Stimulated activated CD8-positive, alpha-beta memory T cell treated with anti-CD3 and anti-CD28 coated beads, Interleukin-12 subunit alpha, Interleukin-12 subunit beta, amount 100 ng/mL, for 4 hours (primary cell): ENCODE measurements around the gene NR2E3.

Source experiments
- DNase-seq: peaks from one replicate; pipeline ENCODE4 v3.0.0-alpha.2; 2020; ENCODE audit warnings: low read depth

The NR2E3 gene

GRCh38 chr15:71791975-71792374, 18.4 kb upstream of the NR2E3 start:
- no peak for DNase-seq

GRCh38 chr15:71792521-71792920, 17.8 kb upstream of the NR2E3 start:
- DNase-seq, result no peak

- no peak for DNase-seq
Measured at GRCh38 chr15:71798641-71799040, 11.7 kb upstream of the NR2E3 start.

GRCh38 chr15:71800190-71800589, 10.2 kb upstream of the NR2E3 start:
- DNase-seq, result no peak

- no peak for DNase-seq
Measured at GRCh38 chr15:71800835-71801745, 9.3 kb upstream of the NR2E3 start.

GRCh38 chr15:71801935-71802655, 8.3 kb upstream of the NR2E3 start:
- no peak for DNase-seq

DNA sequence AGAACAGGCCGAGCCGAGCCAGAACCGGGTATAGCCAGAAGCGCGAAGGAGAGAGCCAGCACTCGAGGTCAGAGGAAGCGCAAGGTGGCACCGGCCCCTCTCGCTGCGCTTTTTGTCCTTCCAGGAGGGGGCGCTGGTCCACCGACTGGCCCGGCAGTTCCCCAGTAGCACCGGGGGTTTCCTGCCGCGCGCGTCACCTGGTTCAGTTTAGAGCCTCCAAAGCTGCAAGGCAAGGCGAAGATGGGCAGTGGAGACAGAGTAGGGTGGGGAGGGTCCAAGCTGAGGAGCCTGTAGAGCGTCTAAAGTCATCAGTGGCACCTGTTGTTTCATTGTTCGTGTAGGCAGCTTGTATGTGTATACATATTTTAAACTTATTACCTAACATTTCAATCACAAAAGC, 7.6 kb upstream of the NR2E3 start:
- no peak for DNase-seq

- no peak for DNase-seq
Measured at GRCh38 chr15:71804226-71804625, 6.1 kb upstream of the NR2E3 start.

DNA sequence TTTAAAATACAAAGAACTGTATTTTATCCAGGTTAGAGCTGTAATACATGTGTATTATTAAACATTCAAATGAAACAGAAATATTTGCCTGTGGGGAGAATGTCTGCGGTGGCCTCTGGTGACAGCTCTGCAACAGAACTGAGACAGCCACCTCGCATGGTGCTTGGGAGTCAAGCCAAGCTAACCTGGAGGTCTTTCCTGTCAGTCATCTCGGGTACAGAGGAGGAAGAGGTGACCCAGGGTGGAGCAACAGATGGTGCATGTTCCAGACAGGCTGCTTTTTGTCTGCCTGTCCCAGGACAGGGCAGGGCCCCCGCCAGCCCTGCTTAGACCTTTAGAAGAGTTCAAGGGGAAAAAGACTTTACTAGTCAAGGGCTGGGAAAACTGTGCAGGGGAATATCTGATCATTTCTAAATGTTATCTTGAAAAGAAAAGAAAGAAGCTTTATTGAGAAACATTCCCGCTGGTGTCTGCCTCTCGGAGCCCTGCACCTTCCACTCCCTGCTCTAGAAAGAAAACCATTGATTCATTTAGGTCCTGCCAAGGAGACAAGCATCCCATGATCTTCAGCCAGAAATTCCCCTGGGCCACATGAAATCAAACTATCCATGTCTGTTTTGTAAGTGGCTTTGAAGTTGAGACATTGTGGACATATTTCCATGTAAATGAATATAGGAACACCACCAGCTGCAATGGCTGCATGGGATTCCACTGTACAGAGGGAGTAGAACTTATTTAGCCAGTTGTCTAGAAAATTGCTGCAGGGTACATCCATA, 5.5 kb upstream of the NR2E3 start:
- no peak for DNase-seq

GRCh38 chr15:71806452-71806931, 3.9 kb upstream of the NR2E3 start:
- DNase-seq, result no peak

- DNase-seq, result no peak
Measured at GRCh38 chr15:71807125-71807629, 3.2 kb upstream of the NR2E3 start.

DNA sequence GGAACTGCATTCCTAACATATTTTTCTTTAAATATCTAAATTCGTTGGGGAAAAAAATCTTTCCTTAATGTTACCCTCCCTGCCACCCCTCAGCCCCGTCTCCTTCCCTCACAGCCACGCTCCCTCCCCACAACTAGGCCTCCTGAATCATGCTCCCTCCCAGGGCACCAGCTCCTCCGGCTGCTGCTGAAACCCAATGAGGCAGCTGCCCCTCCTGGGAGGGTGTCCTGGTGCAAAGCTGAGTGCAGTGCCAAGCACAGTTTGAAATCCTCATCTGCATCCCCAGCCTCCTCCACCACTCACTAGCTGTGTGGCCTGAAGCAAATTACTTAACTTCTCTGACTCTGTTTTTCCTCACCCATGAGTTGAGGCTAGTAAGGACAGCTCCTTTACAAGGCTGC, 2.7 kb upstream of the NR2E3 start:
- DNase-seq, result no peak

GRCh38 chr15:71808311-71809020, 1.9 kb upstream of the NR2E3 start:
- DNase-seq, result no peak

- no peak for DNase-seq
Measured at GRCh38 chr15:71809346-71809745, 1.0 kb upstream of the NR2E3 start.

DNA sequence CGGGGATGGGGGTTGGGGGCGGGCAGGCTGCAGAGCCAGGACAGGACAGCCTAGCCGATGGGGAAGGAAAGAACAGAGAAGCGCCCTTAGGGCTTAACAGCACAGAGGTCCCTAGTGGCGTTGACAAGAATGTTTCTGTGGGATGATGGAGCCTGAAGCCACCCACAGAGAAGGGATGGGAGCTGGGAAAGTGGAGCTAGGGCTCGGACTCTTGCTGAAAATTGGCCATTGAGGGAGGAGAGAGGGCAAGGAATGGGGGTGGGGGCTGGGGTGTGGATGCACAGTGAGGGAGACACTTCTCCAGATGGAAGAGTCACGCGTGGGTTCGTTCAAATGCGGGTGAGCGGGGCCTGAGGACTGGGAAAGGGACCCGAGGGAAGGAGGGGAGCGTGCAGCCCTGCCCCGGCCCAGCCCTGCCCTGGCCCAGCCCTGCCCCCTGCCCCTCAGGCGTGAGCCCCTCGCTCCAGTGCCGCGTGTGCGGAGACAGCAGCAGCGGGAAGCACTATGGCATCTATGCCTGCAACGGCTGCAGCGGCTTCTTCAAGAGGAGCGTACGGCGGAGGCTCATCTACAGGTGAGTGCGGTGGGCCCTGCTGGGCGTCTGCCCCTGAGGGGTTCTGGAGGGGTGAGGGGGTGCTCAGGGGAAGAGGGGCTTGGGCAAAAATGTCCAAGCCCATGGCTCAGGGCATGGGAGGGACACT, 832 bp downstream of the NR2E3 start:
- DNase-seq, result no peak

DNA sequence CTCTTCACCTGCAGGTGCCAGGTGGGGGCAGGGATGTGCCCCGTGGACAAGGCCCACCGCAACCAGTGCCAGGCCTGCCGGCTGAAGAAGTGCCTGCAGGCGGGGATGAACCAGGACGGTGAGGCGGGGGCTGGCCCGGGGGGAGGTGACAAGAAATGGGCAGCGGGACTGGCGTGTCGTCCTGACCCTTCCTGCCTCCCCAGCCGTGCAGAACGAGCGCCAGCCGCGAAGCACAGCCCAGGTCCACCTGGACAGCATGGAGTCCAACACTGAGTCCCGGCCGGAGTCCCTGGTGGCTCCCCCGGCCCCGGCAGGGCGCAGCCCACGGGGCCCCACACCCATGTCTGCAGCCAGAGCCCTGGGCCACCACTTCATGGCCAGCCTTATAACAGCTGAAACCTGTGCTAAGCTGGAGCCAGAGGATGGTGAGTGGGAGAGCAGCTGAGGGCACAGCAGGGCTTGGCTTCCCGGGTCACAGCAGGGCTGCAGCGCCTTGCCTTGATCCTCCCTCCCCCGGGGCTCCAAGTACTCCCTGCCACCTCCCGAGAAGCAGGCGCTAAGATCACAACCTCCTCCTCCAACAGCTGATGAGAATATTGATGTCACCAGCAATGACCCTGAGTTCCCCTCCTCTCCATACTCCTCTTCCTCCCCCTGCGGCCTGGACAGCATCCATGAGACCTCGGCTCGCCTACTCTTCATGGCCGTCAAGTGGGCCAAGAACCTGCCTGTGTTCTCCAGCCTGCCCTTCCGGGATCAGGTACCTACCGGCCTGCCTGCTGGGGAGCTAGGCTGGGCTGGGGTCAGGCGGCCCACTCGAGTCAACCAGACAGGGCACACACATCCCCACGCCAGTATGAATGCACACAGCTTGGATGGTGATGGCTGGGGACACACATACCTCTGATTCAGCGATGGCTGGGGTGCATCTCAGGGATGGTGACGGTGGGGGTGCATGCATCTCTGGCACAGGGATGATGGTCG, 1.7 kb downstream of the NR2E3 start:
- DNase-seq, result no peak

GRCh38 chr15:71812966-71813722, 2.8 kb downstream of the NR2E3 start:
- no peak for DNase-seq

DNA sequence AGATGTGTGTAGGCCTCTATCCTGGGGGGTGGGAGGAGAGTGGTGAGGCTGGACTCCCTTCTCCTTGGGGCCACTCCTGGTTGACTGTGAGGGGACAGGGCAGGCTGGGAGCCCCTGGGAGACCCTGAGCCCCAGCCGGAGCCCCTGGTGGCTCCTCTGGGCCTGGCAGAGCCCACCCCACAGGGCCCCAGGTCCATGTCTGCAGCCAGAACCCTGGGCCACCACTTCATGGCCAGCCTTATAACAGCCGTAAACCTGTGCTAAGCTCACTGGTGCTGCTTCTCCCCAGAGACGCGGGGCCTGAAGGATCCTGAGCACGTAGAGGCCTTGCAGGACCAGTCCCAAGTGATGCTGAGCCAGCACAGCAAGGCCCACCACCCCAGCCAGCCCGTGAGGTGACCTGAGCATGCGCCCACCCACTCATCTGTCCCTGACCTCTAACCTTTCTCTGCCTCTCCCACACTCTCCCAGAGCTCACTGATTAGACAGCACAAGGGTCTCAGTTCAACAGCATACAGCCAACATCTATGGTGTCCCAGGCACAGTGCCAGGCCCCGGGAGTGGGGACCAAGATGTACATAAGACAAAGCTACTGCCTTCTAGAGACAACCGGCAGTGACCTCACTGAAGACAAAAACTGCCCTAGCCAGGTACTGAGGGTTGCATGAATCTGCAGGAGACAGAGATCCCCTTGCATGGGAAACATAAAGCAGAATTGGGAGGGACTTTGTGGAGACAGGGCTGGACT, 3.5 kb downstream of the NR2E3 start:
- no peak for DNase-seq
